Activated T-cell treated with anti-CD3 and anti-CD28 coated beads, Interleukin-2, amount 50 U/mL, for 24 hours (primary cell): ENCODE data around the gene RCSD1.

ENCODE experiments used
- DNase-seq: peaks from one replicate; pipeline ENCODE4 v3.0.0-alpha.2; 2020
- H3K27ac Mint-ChIP-seq: 2 replicates; pipeline ENCODE4 v1.8.0; 2020; ENCODE audit warnings: mild to moderate bottlenecking, mixed read lengths
- H3K27me3 Mint-ChIP-seq: 2 replicates; pipeline ENCODE4 v1.8.0; 2020; ENCODE audit warnings: mixed read lengths
- H3K36me3 Mint-ChIP-seq: 2 replicates; pipeline ENCODE4 v1.8.0; 2020; ENCODE audit warnings: low read depth, mixed read lengths
- H3K4me1 Mint-ChIP-seq: 2 replicates; pipeline ENCODE4 v1.8.0; 2020; ENCODE audit warnings: low read depth, mixed read lengths
- H3K4me3 Mint-ChIP-seq: 2 replicates; pipeline ENCODE4 v1.8.0; 2020; ENCODE audit warnings: mild to moderate bottlenecking, moderate library complexity, mixed read lengths
- H3K9me3 Mint-ChIP-seq: 2 replicates; pipeline ENCODE4 v1.8.0; 2020; ENCODE audit warnings: mixed read lengths

The RCSD1 gene, protein sequence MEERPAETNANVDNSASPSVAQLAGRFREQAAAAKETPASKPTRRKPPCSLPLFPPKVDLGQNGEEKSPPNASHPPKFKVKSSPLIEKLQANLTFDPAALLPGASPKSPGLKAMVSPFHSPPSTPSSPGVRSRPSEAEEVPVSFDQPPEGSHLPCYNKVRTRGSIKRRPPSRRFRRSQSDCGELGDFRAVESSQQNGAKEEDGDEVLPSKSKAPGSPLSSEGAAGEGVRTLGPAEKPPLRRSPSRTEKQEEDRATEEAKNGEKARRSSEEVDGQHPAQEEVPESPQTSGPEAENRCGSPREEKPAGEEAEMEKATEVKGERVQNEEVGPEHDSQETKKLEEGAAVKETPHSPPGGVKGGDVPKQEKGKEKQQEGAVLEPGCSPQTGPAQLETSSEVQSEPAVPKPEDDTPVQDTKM

GRCh38 chr1:167629681-167630567 is at the start of gene RCSD1:
RCSD1 (plus strand) TSS chr1:167630232; CDS start chr1:167630424, 192 bp downstream.
- Mint-ChIP-seq H3K4me1 (peaks cover 66% of the 10 kb centered on the region), H3K27me3 (no peaks in the 10 kb centered on the region), H3K36me3 (peaks cover 48% of the 10 kb centered on the region), H3K4me3 (peak within 1 kb of the TSS; percentile 85), H3K9me3 (no peaks in the 10 kb centered on the region), H3K27ac (peak within 1 kb of the TSS; percentile 95)
- DNase-seq: peak; percentile 82

DNA sequence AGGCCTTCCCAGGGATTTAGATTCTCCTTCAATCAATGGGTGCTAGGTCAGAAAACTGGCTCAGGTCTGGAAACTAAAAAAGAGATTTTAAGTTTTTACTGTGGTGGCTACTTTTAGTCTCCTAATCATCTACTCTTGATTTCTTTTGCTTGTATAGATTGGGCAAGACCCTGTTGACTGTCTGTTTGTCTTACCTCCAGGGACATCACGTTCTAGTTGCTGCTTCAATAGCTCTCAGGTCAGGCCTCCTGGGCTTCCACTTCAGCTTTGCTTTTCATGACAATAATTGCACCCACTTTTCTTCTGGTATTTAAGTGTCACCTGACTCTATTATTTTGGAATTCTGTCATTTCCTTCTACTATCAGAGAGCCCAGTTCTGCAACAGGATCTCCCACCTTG is 48.0 kb upstream of the RCSD1 start:
- no peaks in the 10 kb centered on the region for H3K36me3 Mint-ChIP-seq
- peaks cover 3% of the 10 kb centered on the region for H3K27me3 Mint-ChIP-seq
- no peaks in the 10 kb centered on the region for H3K9me3 Mint-ChIP-seq

GRCh38 chr1:167582722-167583121 is 47.3 kb upstream of the RCSD1 start:
- Mint-ChIP-seq H3K36me3 (no peaks in the 10 kb centered on the region), H3K27ac (no peak overlapping the region), H3K9me3 (no peaks in the 10 kb centered on the region), H3K27me3 (no peaks in the 10 kb centered on the region), H3K4me3 (no peak overlapping the region), H3K4me1 (no peaks in the 10 kb centered on the region)
- DNase-seq: no peak

More for the DNA sequence above, 48.0 kb upstream of the RCSD1 start:
- no peak for DNase-seq
- no peak overlapping the region for H3K27ac Mint-ChIP-seq
- no peak overlapping the region for H3K4me3 Mint-ChIP-seq
- no peaks in the 10 kb centered on the region for H3K4me1 Mint-ChIP-seq

GRCh38 chr1:167584581-167584980 is 45.5 kb upstream of the RCSD1 start:
- no peak for DNase-seq
- H3K27ac Mint-ChIP-seq: no peak overlapping the region
- no peak overlapping the region for H3K4me3 Mint-ChIP-seq

DNA sequence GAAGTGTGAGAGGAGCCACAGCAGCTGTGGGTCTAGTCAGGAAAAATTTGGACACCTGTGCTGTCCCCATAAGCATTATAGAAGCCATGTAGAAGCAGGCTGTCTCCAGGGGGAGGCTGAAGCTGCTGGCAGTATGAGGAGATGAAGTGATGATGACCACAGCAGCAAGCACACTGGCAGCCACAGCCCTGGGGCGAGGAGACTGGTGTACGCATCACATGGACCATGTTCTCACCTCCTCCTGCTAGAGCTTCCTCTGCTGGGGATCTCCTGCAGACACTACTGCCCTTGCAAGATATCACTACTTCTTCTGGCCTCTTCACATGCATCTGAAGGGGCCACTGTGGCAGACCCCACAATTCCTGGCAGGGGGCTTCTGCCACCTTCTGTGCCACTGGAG is 42.7 kb upstream of the RCSD1 start:
- H3K36me3 Mint-ChIP-seq: no peaks in the 10 kb centered on the region
- no peaks in the 10 kb centered on the region for H3K9me3 Mint-ChIP-seq
- H3K4me3 Mint-ChIP-seq: no peak overlapping the region
- H3K27ac Mint-ChIP-seq: no peak overlapping the region
- H3K27me3 Mint-ChIP-seq: no peaks in the 10 kb centered on the region
- DNase-seq: no peak
- no peaks in the 10 kb centered on the region for H3K4me1 Mint-ChIP-seq

More at GRCh38 chr1:167584581-167584980, 45.5 kb upstream of the RCSD1 start:
- H3K4me1 Mint-ChIP-seq: no peaks in the 10 kb centered on the region
- no peaks in the 10 kb centered on the region for H3K36me3 Mint-ChIP-seq
- no peaks in the 10 kb centered on the region for H3K27me3 Mint-ChIP-seq
- no peaks in the 10 kb centered on the region for H3K9me3 Mint-ChIP-seq

- DNase-seq: no peak
- Mint-ChIP-seq H3K27ac (no peak overlapping the region), H3K4me1 (no peaks in the 10 kb centered on the region), H3K27me3 (no peaks in the 10 kb centered on the region), H3K9me3 (no peaks in the 10 kb centered on the region), H3K4me3 (no peak overlapping the region), H3K36me3 (no peaks in the 10 kb centered on the region)
Observed at GRCh38 chr1:167587872-167588271, 42.2 kb upstream of the RCSD1 start.

DNA sequence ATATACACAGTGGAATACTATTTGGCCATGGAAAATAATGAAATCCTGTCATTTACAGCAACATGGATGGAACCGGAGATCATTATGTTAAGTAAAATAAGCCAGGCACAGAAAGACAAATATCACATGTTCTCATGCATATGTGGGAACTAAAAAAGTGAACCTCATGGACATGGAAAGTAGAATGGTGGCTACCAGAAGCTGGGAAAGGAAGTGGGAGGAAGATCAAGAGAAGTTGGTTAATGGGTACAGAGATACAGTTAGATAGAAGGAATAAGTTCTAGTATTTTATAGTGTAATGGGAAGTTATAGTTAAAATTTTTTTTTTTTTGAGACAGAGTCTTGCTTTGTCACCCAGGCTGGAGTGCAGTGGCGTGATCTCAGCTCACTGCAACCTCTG is 41.7 kb upstream of the RCSD1 start:
- no peak overlapping the region for H3K27ac Mint-ChIP-seq
- DNase-seq: no peak
- H3K27me3 Mint-ChIP-seq: no peaks in the 10 kb centered on the region
- H3K4me3 Mint-ChIP-seq: no peak overlapping the region
- H3K36me3 Mint-ChIP-seq: no peaks in the 10 kb centered on the region
- H3K9me3 Mint-ChIP-seq: no peaks in the 10 kb centered on the region
- H3K4me1 Mint-ChIP-seq: no peaks in the 10 kb centered on the region

- H3K27ac Mint-ChIP-seq: no peak overlapping the region
Observed at GRCh38 chr1:167592475-167592874, 37.6 kb upstream of the RCSD1 start.

GRCh38 chr1:167593860-167594259 is 36.2 kb upstream of the RCSD1 start:
- Mint-ChIP-seq H3K4me3 (no peak overlapping the region), H3K9me3 (no peaks in the 10 kb centered on the region), H3K27ac (no peak overlapping the region), H3K36me3 (no peaks in the 10 kb centered on the region), H3K4me1 (peaks cover under 1% of the 10 kb centered on the region), H3K27me3 (no peaks in the 10 kb centered on the region)
- no peak for DNase-seq

More at GRCh38 chr1:167592475-167592874, 37.6 kb upstream of the RCSD1 start:
- Mint-ChIP-seq H3K36me3 (no peaks in the 10 kb centered on the region), H3K4me1 (no peaks in the 10 kb centered on the region), H3K9me3 (no peaks in the 10 kb centered on the region), H3K27me3 (no peaks in the 10 kb centered on the region), H3K4me3 (no peak overlapping the region)
- no peak for DNase-seq

- no peaks in the 10 kb centered on the region for H3K36me3 Mint-ChIP-seq
- H3K27ac Mint-ChIP-seq: no peak overlapping the region
- DNase-seq: no peak
- no peak overlapping the region for H3K4me3 Mint-ChIP-seq
- no peaks in the 10 kb centered on the region for H3K9me3 Mint-ChIP-seq
- H3K4me1 Mint-ChIP-seq: peaks cover 6% of the 10 kb centered on the region
- no peaks in the 10 kb centered on the region for H3K27me3 Mint-ChIP-seq
Observed at GRCh38 chr1:167594822-167595221, 35.2 kb upstream of the RCSD1 start.

- peak; percentile 54 for DNase-seq
- H3K27ac Mint-ChIP-seq: peak overlapping the region; percentile 88
- peak overlapping the region; percentile 64 for H3K4me3 Mint-ChIP-seq
- no peaks in the 10 kb centered on the region for H3K9me3 Mint-ChIP-seq
- H3K4me1 Mint-ChIP-seq: peaks cover 41% of the 10 kb centered on the region
- H3K36me3 Mint-ChIP-seq: no peaks in the 10 kb centered on the region
- no peaks in the 10 kb centered on the region for H3K27me3 Mint-ChIP-seq
Observed at GRCh38 chr1:167599957-167600581, 30.0 kb upstream of the RCSD1 start.

GRCh38 chr1:167601442-167602383 is 28.3 kb upstream of the RCSD1 start:
- H3K9me3 Mint-ChIP-seq: peaks cover 7% of the 10 kb centered on the region
- H3K27ac Mint-ChIP-seq: peak overlapping the region; percentile 88
- peak overlapping the region; percentile 0 for H3K4me3 Mint-ChIP-seq
- no peaks in the 10 kb centered on the region for H3K36me3 Mint-ChIP-seq
- H3K4me1 Mint-ChIP-seq: peaks cover 41% of the 10 kb centered on the region
- peak; percentile 50 for DNase-seq
- no peaks in the 10 kb centered on the region for H3K27me3 Mint-ChIP-seq

DNA sequence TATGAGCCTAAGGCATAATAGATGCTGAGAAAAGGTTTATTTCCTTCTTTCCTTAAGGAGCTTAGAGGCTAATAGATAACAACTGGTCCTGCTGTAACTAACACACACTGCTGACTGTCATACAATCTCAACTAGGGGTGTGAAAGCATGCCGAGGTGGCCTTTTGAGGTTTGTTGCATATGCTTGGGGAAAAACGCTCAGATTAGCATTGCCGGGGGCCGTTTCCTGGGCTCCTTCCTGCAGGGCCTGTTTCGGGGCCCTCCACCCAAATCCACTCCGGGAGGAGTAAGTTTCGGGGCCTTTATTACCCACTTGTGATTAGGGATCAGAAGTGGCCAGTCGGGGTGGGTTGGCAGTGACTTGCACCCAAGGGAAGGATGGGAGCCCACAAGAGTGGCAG is 27.2 kb upstream of the RCSD1 start:
- Mint-ChIP-seq H3K27ac (peak overlapping the region; percentile 61), H3K4me1 (peaks cover 41% of the 10 kb centered on the region), H3K27me3 (no peaks in the 10 kb centered on the region), H3K9me3 (peaks cover 14% of the 10 kb centered on the region), H3K4me3 (no peak overlapping the region), H3K36me3 (peaks cover 3% of the 10 kb centered on the region)
- peak; percentile 47 for DNase-seq
